HG02610 (cell line): ENCODE measurements around the gene OOSP2.
"Not testable (repeated sequence)": the region's sequence is repeated elsewhere in the genome, so short reads cannot be mapped to it uniquely, and the experiment has no call there.

Experiments used
- ATAC-seq: cut with Tn5 transposase; IDR thresholded peaks from one replicate; pipeline ENCODE4 v1.9.1; 2021; ENCODE audit warnings: mild to moderate bottlenecking, moderate library complexity; ENCODE audit not compliant: unreplicated experiment

Gene OOSP2

GRCh38 chr11:60040109-60040508 lies at the start of gene OOSP2:
Gene OOSP2, plus strand, starts transcription at chr11:60040409. Its CDS starts 51 bp downstream, at chr11:60040460.
- no peak for ATAC-seq

- no peak for ATAC-seq
These were observed 49.8 kb upstream of the OOSP2 start for GRCh38 chr11:59990421-59990820.

- no peak for ATAC-seq
These were observed 47.8 kb upstream of the OOSP2 start for GRCh38 chr11:59992425-59992824.

GRCh38 chr11:59997800-59998199 lies 42.4 kb upstream of the OOSP2 start:
- ATAC-seq = no peak

GRCh38 chr11:59999691-60000090 lies 40.5 kb upstream of the OOSP2 start:
- no peak for ATAC-seq

- ATAC-seq = no peak
These were observed 36.5 kb upstream of the OOSP2 start for GRCh38 chr11:60003729-60004128.

GRCh38 chr11:60005360-60005759 lies 34.8 kb upstream of the OOSP2 start:
- ATAC-seq = no peak

GRCh38 chr11:60016881-60017280 lies 23.3 kb upstream of the OOSP2 start, which contains the start of gene OOSP4B:
Gene OOSP4B, plus strand, starts transcription at chr11:60017181.
- ATAC-seq = no peak

- no peak for ATAC-seq
These were observed 22.2 kb upstream of the OOSP2 start for GRCh38 chr11:60018058-60018457.

- ATAC-seq = not testable (repeated sequence)
These were observed 19.8 kb upstream of the OOSP2 start for GRCh38 chr11:60020376-60020775.

- ATAC-seq = no peak
These were observed 11.1 kb upstream of the OOSP2 start for GRCh38 chr11:60029015-60029632.

- not testable (repeated sequence) for ATAC-seq
These were observed 10.2 kb downstream of the OOSP2 start for GRCh38 chr11:60050422-60050821.

GRCh38 chr11:60050839-60051238 lies 10.6 kb downstream of the OOSP2 start:
- not testable (repeated sequence) for ATAC-seq

- no peak for ATAC-seq
These were observed 16.2 kb downstream of the OOSP2 start, which contains the start of gene MS4A3 for GRCh38 chr11:60056349-60056969. Gene MS4A3, plus strand, starts transcription at chr11:60056665. Its CDS starts 4,496 bp downstream, at chr11:60061161.

- ATAC-seq = no peak
These were observed 18.8 kb downstream of the OOSP2 start for GRCh38 chr11:60059052-60059451.

GRCh38 chr11:60059521-60060240 lies 19.5 kb downstream of the OOSP2 start:
- ATAC-seq = no peak

GRCh38 chr11:60064111-60064510 lies 23.9 kb downstream of the OOSP2 start:
- ATAC-seq = no peak

GRCh38 chr11:60065801-60066200 lies 25.6 kb downstream of the OOSP2 start:
- no peak for ATAC-seq

- no peak for ATAC-seq
These were observed 29.2 kb downstream of the OOSP2 start for GRCh38 chr11:60069450-60069849.

GRCh38 chr11:60071644-60072043 lies 31.4 kb downstream of the OOSP2 start:
- ATAC-seq = not testable (repeated sequence)

GRCh38 chr11:60077216-60077817 lies 37.1 kb downstream of the OOSP2 start:
- ATAC-seq = no peak
